ENCODE results near the gene OR7G3. TPM values are rescaled to one million over a fixed set of nuclear protein-coding genes. Genes with fewer than 3 reads are reported as not detected.

Gene OR7G3
- not detected for total RNA-seq
- not detected for polyA plus RNA-seq
- long read RNA-seq, donor 1: 0 reads
- long read RNA-seq, donor 2: 0 reads
- long read RNA-seq, donor 3: 0 reads
- long read RNA-seq, donor 4: 0 reads
- long read RNA-seq, donor 5: 0 reads
- long read RNA-seq, donor 6: 0 reads
- long read RNA-seq, donor 7, partial matches to known transcripts: 0 of 1 reads
- long read RNA-seq, donor 7, other reads (novel, unspliced or antisense): 0 of 1 reads
- long read RNA-seq, donor 8: 0 reads
- long read RNA-seq, donor 9: 0 reads
- long read RNA-seq, donor 10: 0 reads

- WGBS: 91% methylated on average over 1 of the region's 1 CpG
- Histone ChIP-seq H3K27ac (ENCODE audit: low read depth in 1 of 2, low read length in 1 of 2) (no peak within 1 kb of the TSS), H3K4me3 (ENCODE audit: low read length in 2 of 2) (no peak within 1 kb of the TSS), H3K4me1 (ENCODE audit: control insufficient read depth in 2 of 2, insufficient read depth in 2 of 2, low read length in 2 of 2) (no peaks in the 10 kb centered on the region), H3K36me3 (ENCODE audit: control insufficient read depth in 2 of 2, insufficient read depth in 2 of 2, low read length in 1 of 2) (no peaks in the 10 kb centered on the region), H3K27me3 (ENCODE audit: control insufficient read depth in 2 of 2, insufficient read depth in 1 of 2, low read length in 1 of 2) (peaks cover 0 to 2% of the 10 kb centered on the region in 2 donors), H3K9me3 (ENCODE audit: control insufficient read depth in 2 of 2, insufficient read depth in 1 of 2, low read length in 1 of 2) (no peaks in the 10 kb centered on the region)
- no peak for DNase-seq (ENCODE audit: low read depth in 6 of 9, low spot score in 9 of 9)
These were observed at the start of gene OR7G3 for GRCh38 chr19:9126900-9127405. TSS of gene OR7G3 (minus strand) at chr19:9126950. CDS start at chr19:9126950, 0 bp downstream.

GRCh38 chr19:9175326-9175725, 48.6 kb upstream of the OR7G3 start:
- no peaks in the 10 kb centered on the region for H3K36me3 ChIP-seq (ENCODE audit: control insufficient read depth in 2 of 2, insufficient read depth in 2 of 2, low read length in 1 of 2)
- H3K4me3 ChIP-seq (ENCODE audit: low read length in 2 of 2): no peak overlapping the region
- no peaks in the 10 kb centered on the region for H3K27me3 ChIP-seq (ENCODE audit: control insufficient read depth in 2 of 2, insufficient read depth in 1 of 2, low read length in 1 of 2)
- H3K27ac ChIP-seq (ENCODE audit: low read depth in 1 of 2, low read length in 1 of 2): no peak overlapping the region
- WGBS: 96% methylated on average over 5 of the region's 5 CpGs
- H3K9me3 ChIP-seq (ENCODE audit: control insufficient read depth in 2 of 2, insufficient read depth in 1 of 2, low read length in 1 of 2): peaks cover 0 to 3% of the 10 kb centered on the region in 2 donors
- H3K4me1 ChIP-seq (ENCODE audit: control insufficient read depth in 2 of 2, insufficient read depth in 2 of 2, low read length in 2 of 2): no peaks in the 10 kb centered on the region
- DNase-seq (ENCODE audit: low read depth in 6 of 9, low spot score in 9 of 9): no peak

- 93% methylated on average over 6 of the region's 6 CpGs for WGBS
- no peaks in the 10 kb centered on the region for H3K4me1 ChIP-seq (ENCODE audit: control insufficient read depth in 2 of 2, insufficient read depth in 2 of 2, low read length in 2 of 2)
- H3K27me3 ChIP-seq (ENCODE audit: control insufficient read depth in 2 of 2, insufficient read depth in 1 of 2, low read length in 1 of 2): no peaks in the 10 kb centered on the region
- H3K4me3 ChIP-seq (ENCODE audit: low read length in 2 of 2): no peak overlapping the region
- no peak for DNase-seq (ENCODE audit: low read depth in 6 of 9, low spot score in 9 of 9)
- peaks cover 0 to 7% of the 10 kb centered on the region in 2 donors for H3K9me3 ChIP-seq (ENCODE audit: control insufficient read depth in 2 of 2, insufficient read depth in 1 of 2, low read length in 1 of 2)
- H3K27ac ChIP-seq (ENCODE audit: low read depth in 1 of 2, low read length in 1 of 2): no peak overlapping the region
- peaks cover 0 to 7% of the 10 kb centered on the region in 2 donors for H3K36me3 ChIP-seq (ENCODE audit: control insufficient read depth in 2 of 2, insufficient read depth in 2 of 2, low read length in 1 of 2)
These were observed 44.7 kb upstream of the OR7G3 start for GRCh38 chr19:9171393-9171991.

- Histone ChIP-seq H3K36me3 (ENCODE audit: control insufficient read depth in 2 of 2, insufficient read depth in 2 of 2, low read length in 1 of 2) (peaks cover 17 to 26% of the 10 kb centered on the region in 2 donors), H3K27me3 (ENCODE audit: control insufficient read depth in 2 of 2, insufficient read depth in 1 of 2, low read length in 1 of 2) (no peaks in the 10 kb centered on the region), H3K4me3 (ENCODE audit: low read length in 2 of 2) (no peak overlapping the region), H3K4me1 (ENCODE audit: control insufficient read depth in 2 of 2, insufficient read depth in 2 of 2, low read length in 2 of 2) (no peaks in the 10 kb centered on the region), H3K27ac (ENCODE audit: low read depth in 1 of 2, low read length in 1 of 2) (no peak overlapping the region), H3K9me3 (ENCODE audit: control insufficient read depth in 2 of 2, insufficient read depth in 1 of 2, low read length in 1 of 2) (peaks cover 0 to 10% of the 10 kb centered on the region in 2 donors)
- WGBS: 69% methylated on average over 4 of the region's 4 CpGs
- no peak for DNase-seq (ENCODE audit: low read depth in 6 of 9, low spot score in 9 of 9)
These were observed 40.1 kb upstream of the OR7G3 start for GRCh38 chr19:9166846-9167245.

GRCh38 chr19:9165261-9165660, 38.5 kb upstream of the OR7G3 start:
- Histone ChIP-seq H3K27ac (ENCODE audit: low read depth in 1 of 2, low read length in 1 of 2) (no peak overlapping the region), H3K9me3 (ENCODE audit: control insufficient read depth in 2 of 2, insufficient read depth in 1 of 2, low read length in 1 of 2) (peaks cover 10 to 25% of the 10 kb centered on the region in 2 donors), H3K36me3 (ENCODE audit: control insufficient read depth in 2 of 2, insufficient read depth in 2 of 2, low read length in 1 of 2) (peaks cover 33 to 41% of the 10 kb centered on the region in 2 donors), H3K4me3 (ENCODE audit: low read length in 2 of 2) (no peak overlapping the region), H3K4me1 (ENCODE audit: control insufficient read depth in 2 of 2, insufficient read depth in 2 of 2, low read length in 2 of 2) (no peaks in the 10 kb centered on the region), H3K27me3 (ENCODE audit: control insufficient read depth in 2 of 2, insufficient read depth in 1 of 2, low read length in 1 of 2) (no peaks in the 10 kb centered on the region)
- no peak for DNase-seq (ENCODE audit: low read depth in 6 of 9, low spot score in 9 of 9)
- WGBS: over 99% methylated on average over 3 of the region's 3 CpGs

- DNase-seq (ENCODE audit: low read depth in 6 of 9, low spot score in 9 of 9): no peak
- Histone ChIP-seq H3K36me3 (ENCODE audit: control insufficient read depth in 2 of 2, insufficient read depth in 2 of 2, low read length in 1 of 2) (peaks cover 69 to 71% of the 10 kb centered on the region in 2 donors), H3K27me3 (ENCODE audit: control insufficient read depth in 2 of 2, insufficient read depth in 1 of 2, low read length in 1 of 2) (no peaks in the 10 kb centered on the region), H3K9me3 (ENCODE audit: control insufficient read depth in 2 of 2, insufficient read depth in 1 of 2, low read length in 1 of 2) (peaks cover 19 to 42% of the 10 kb centered on the region in 2 donors), H3K4me1 (ENCODE audit: control insufficient read depth in 2 of 2, insufficient read depth in 2 of 2, low read length in 2 of 2) (no peaks in the 10 kb centered on the region), H3K4me3 (ENCODE audit: low read length in 2 of 2) (no peak overlapping the region), H3K27ac (ENCODE audit: low read depth in 1 of 2, low read length in 1 of 2) (no peak overlapping the region)
- 99% methylated on average over 12 of the region's 12 CpGs for WGBS
These were observed 34.7 kb upstream of the OR7G3 start for GRCh38 chr19:9161427-9161826.

GRCh38 chr19:9159891-9160290, 33.1 kb upstream of the OR7G3 start:
- no peaks in the 10 kb centered on the region for H3K4me1 ChIP-seq (ENCODE audit: control insufficient read depth in 2 of 2, insufficient read depth in 2 of 2, low read length in 2 of 2)
- no peak overlapping the region for H3K4me3 ChIP-seq (ENCODE audit: low read length in 2 of 2)
- H3K27me3 ChIP-seq (ENCODE audit: control insufficient read depth in 2 of 2, insufficient read depth in 1 of 2, low read length in 1 of 2): no peaks in the 10 kb centered on the region
- H3K27ac ChIP-seq (ENCODE audit: low read depth in 1 of 2, low read length in 1 of 2): no peak overlapping the region
- 99% methylated on average over 13 of the region's 13 CpGs for WGBS
- peaks cover 19 to 42% of the 10 kb centered on the region in 2 donors for H3K9me3 ChIP-seq (ENCODE audit: control insufficient read depth in 2 of 2, insufficient read depth in 1 of 2, low read length in 1 of 2)
- no peak for DNase-seq (ENCODE audit: low read depth in 6 of 9, low spot score in 9 of 9)
- H3K36me3 ChIP-seq (ENCODE audit: control insufficient read depth in 2 of 2, insufficient read depth in 2 of 2, low read length in 1 of 2): peaks cover 81 to 82% of the 10 kb centered on the region in 2 donors

GRCh38 chr19:9156304-9156703, 29.6 kb upstream of the OR7G3 start:
- no peak overlapping the region for H3K27ac ChIP-seq (ENCODE audit: low read depth in 1 of 2, low read length in 1 of 2)
- H3K4me1 ChIP-seq (ENCODE audit: control insufficient read depth in 2 of 2, insufficient read depth in 2 of 2, low read length in 2 of 2): no peaks in the 10 kb centered on the region
- no peaks in the 10 kb centered on the region for H3K27me3 ChIP-seq (ENCODE audit: control insufficient read depth in 2 of 2, insufficient read depth in 1 of 2, low read length in 1 of 2)
- peaks cover 62 to 67% of the 10 kb centered on the region in 2 donors for H3K36me3 ChIP-seq (ENCODE audit: control insufficient read depth in 2 of 2, insufficient read depth in 2 of 2, low read length in 1 of 2)
- no peak overlapping the region for H3K4me3 ChIP-seq (ENCODE audit: low read length in 2 of 2)
- 95% methylated on average over 1 of the region's 1 CpG for WGBS
- DNase-seq (ENCODE audit: low read depth in 6 of 9, low spot score in 9 of 9): no peak
- peaks cover 21 to 44% of the 10 kb centered on the region in 2 donors for H3K9me3 ChIP-seq (ENCODE audit: control insufficient read depth in 2 of 2, insufficient read depth in 1 of 2, low read length in 1 of 2)

GRCh38 chr19:9155591-9155990, 28.8 kb upstream of the OR7G3 start:
- Histone ChIP-seq H3K27ac (ENCODE audit: low read depth in 1 of 2, low read length in 1 of 2) (no peak overlapping the region), H3K36me3 (ENCODE audit: control insufficient read depth in 2 of 2, insufficient read depth in 2 of 2, low read length in 1 of 2) (peaks cover 55 to 59% of the 10 kb centered on the region in 2 donors), H3K4me1 (ENCODE audit: control insufficient read depth in 2 of 2, insufficient read depth in 2 of 2, low read length in 2 of 2) (no peaks in the 10 kb centered on the region), H3K27me3 (ENCODE audit: control insufficient read depth in 2 of 2, insufficient read depth in 1 of 2, low read length in 1 of 2) (no peaks in the 10 kb centered on the region), H3K9me3 (ENCODE audit: control insufficient read depth in 2 of 2, insufficient read depth in 1 of 2, low read length in 1 of 2) (peaks cover 17 to 39% of the 10 kb centered on the region in 2 donors), H3K4me3 (ENCODE audit: low read length in 2 of 2) (no peak overlapping the region)
- 96% methylated on average over 4 of the region's 4 CpGs for WGBS
- no peak for DNase-seq (ENCODE audit: low read depth in 6 of 9, low spot score in 9 of 9)
